ENCODE measurements around the gene MFN2. TPM values are rescaled to one million over a fixed set of nuclear protein-coding genes. Genes with fewer than 3 reads are reported as not detected.

The MFN2 gene
- total RNA-seq, 4 donors from 2014 or later = 176 to 282 (median 217) TPM

DNA sequence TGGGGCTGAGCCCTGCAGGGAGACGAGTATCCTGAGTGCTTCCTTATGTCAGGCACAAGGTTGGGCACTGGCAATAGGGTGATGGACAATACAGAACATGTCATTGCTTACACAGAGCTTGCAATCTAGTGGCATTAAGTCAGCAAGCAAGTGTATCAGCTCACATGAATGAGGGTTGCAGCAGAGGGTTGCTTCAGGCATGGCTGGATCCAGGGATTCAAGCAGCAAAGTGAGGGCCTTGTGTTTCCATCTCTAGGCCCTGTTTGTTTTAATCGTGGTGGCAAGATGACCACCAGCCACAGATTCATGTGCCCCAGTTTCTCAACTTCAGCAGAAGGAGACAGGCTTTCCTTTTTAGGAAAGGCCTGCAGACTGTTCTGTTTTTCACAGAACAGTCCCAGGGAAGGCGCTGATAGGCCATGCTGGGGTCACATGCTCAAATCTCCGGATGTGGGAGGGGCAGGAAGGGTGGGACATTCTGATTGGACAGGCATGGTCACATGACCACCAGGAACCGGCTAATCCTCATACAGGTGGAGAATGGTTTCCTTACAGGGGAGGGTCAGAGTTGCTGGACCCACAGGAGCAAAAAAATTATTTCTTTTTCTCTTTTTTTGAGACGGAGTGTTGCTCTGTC lies 31.3 kb upstream of the MFN2 start:
- Histone ChIP-seq H3K27me3 (no peaks in the 10 kb centered on the region), H3K9me3 (no peaks in the 10 kb centered on the region), H3K36me3 (peaks cover 0 to 8% of the 10 kb centered on the region in 2 donors), H3K4me3 (no peak overlapping the region), H3K4me1 (peaks cover 9 to 10% of the 10 kb centered on the region in 2 donors), H3K27ac (no peak overlapping the region)
- DNase-seq (no peak), ATAC-seq (no peak)
- TF ChIP-seq, protein P1, sequence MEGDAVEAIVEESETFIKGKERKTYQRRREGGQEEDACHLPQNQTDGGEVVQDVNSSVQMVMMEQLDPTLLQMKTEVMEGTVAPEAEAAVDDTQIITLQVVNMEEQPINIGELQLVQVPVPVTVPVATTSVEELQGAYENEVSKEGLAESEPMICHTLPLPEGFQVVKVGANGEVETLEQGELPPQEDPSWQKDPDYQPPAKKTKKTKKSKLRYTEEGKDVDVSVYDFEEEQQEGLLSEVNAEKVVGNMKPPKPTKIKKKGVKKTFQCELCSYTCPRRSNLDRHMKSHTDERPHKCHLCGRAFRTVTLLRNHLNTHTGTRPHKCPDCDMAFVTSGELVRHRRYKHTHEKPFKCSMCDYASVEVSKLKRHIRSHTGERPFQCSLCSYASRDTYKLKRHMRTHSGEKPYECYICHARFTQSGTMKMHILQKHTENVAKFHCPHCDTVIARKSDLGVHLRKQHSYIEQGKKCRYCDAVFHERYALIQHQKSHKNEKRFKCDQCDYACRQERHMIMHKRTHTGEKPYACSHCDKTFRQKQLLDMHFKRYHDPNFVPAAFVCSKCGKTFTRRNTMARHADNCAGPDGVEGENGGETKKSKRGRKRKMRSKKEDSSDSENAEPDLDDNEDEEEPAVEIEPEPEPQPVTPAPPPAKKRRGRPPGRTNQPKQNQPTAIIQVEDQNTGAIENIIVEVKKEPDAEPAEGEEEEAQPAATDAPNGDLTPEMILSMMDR (IDR thresholded peaks at IDR 0.05 in 4 of 5, conservative IDR thresholded peaks at IDR 0.05 in 1 of 5) = no peak
- no peak for TF ChIP-seq POLR2A (IDR thresholded peaks at IDR 0.05)
- in situ Hi-C loops (cut with MboI; ENCODE audit: low sequenced_read_pairs in 4 of 4) (no loop called here), intact Hi-C loops (cut with DNase I; ENCODE audit: low total_unique reads) (no loop called here)

DNA sequence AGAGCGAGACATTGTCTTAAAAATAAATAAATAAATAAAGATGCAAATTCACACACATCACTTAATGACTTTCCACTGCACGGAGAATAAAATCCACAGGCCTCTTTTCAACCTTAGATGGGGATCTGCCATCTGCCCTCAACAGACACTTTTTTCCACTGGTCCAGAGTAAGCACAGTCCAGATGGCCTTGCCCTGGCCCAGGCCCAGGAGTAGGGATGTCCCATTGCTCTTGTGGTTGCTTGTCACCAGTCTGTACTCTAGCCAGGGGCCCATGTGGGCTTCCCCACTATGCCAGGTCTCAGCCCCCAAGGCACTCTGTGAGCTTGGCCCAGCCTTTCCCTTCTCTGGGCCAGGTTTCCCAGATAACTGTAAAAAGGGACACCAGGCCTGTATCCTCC lies 28.3 kb upstream of the MFN2 start:
- in situ Hi-C loops (cut with MboI; ENCODE audit: low sequenced_read_pairs in 4 of 4) = loop anchor here in 2 of 4 donors (25.0 kb wide), 1 partner anchor 115 kb away; the partner anchor contains the start of gene NPPA (in 2 of the 2)
- TF ChIP-seq, protein P1 (IDR thresholded peaks at IDR 0.05 in 4 of 5, conservative IDR thresholded peaks at IDR 0.05 in 1 of 5) = no peak
- no peak for TF ChIP-seq POLR2A (IDR thresholded peaks at IDR 0.05)
- intact Hi-C loops (cut with DNase I; ENCODE audit: low total_unique reads) = no loop called here
- DNase-seq (no peak), ATAC-seq (no peak)
- peak overlapping the region in 3 of 4 donors; percentile 44 to 65 (median 46) for H3K27ac ChIP-seq
- no peaks in the 10 kb centered on the region for H3K27me3 ChIP-seq
- no peak overlapping the region for H3K4me3 ChIP-seq
- no peaks in the 10 kb centered on the region for H3K4me1 ChIP-seq
- H3K36me3 ChIP-seq = peaks cover 0 to 18% of the 10 kb centered on the region in 2 donors
- no peaks in the 10 kb centered on the region for H3K9me3 ChIP-seq

DNA sequence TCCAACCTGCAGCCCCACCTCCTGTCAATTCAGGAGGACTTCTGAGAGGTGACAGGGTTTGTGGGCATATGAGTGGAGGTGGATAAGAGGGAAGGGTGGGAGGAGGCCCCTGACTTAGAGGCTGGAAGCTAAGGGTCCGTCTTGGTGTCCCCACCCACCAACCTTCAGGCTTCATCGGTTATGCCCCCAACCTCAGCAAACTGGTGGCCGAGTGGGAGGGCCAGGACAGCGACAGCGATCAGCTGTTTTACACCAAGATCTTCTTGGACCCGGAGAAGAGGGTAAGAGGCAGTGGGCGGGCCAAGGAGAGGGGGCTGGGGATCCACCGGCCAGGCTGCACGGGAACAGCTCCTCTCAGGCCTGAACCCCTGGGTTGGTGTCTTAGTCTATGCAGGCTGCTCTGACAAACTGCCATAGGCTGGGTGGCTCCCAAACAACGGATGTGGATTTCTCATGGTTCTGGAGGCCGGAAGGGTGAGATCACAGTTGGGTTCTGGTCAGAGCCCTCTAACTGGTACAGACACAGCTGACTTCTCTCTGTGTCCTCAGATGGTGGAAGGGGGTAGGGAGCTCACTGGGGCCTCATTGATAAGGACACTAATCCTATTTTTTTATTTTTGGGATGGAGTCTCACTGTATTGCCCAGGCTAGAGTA lies 27.7 kb upstream of the MFN2 start:
- Histone ChIP-seq H3K27ac (peak overlapping the region in 3 of 4 donors; percentile 44 to 65 (median 46)), H3K4me3 (no peak overlapping the region), H3K36me3 (peaks cover 0 to 23% of the 10 kb centered on the region in 2 donors), H3K9me3 (no peaks in the 10 kb centered on the region), H3K4me1 (no peaks in the 10 kb centered on the region), H3K27me3 (no peaks in the 10 kb centered on the region)
- peak in 1 of 2 donors; percentile 68 for ATAC-seq
- in situ Hi-C loops (cut with MboI; ENCODE audit: low sequenced_read_pairs in 4 of 4) = loop anchor here in 2 of 4 donors (25.0 kb wide), 1 partner anchor 115 kb away; the partner anchor contains the start of gene NPPA (in 2 of the 2)
- no peak for TF ChIP-seq POLR2A (IDR thresholded peaks at IDR 0.05)
- TF ChIP-seq, protein P1 (IDR thresholded peaks at IDR 0.05 in 4 of 5, conservative IDR thresholded peaks at IDR 0.05 in 1 of 5) = no peak
- DNase-seq = peak in 1 of 2 donors; percentile 36
- intact Hi-C loops (cut with DNase I; ENCODE audit: low total_unique reads) = no loop called here

DNA sequence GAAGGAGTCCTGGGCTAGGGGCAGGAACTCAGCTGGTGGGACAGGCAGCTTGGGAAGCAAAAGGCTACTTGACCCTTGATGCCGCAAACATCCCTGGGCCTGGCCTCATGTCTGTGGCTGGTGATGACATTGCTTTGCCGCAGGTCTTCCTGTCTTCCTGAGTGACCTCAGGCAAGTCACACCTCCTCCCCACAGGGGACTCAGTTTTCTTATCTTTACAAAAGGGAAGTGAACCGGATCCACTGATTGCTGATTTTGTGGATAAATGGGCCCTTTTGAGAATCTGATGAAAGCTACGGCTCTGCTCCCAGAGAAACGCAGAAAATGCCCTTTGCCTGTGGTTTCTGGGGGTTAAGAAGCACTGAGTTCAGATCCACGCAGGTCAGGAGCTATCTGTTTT lies 25.0 kb upstream of the MFN2 start:
- Histone ChIP-seq H3K4me1 (no peaks in the 10 kb centered on the region), H3K27me3 (no peaks in the 10 kb centered on the region), H3K27ac (no peak overlapping the region), H3K4me3 (no peak overlapping the region), H3K9me3 (no peaks in the 10 kb centered on the region), H3K36me3 (peaks cover 0 to 46% of the 10 kb centered on the region in 2 donors)
- intact Hi-C loops (cut with DNase I; ENCODE audit: low total_unique reads) (no loop called here), in situ Hi-C loops (cut with MboI; ENCODE audit: low sequenced_read_pairs in 4 of 4) (loop anchor here in 2 of 4 donors (25.0 kb wide), 1 partner anchor 118 kb away; the partner anchor contains the start of gene NPPA (in 2 of the 2))
- ATAC-seq (no peak), DNase-seq (no peak)
- TF ChIP-seq POLR2A (IDR thresholded peaks at IDR 0.05) = no peak
- TF ChIP-seq, protein P1 (IDR thresholded peaks at IDR 0.05 in 4 of 5, conservative IDR thresholded peaks at IDR 0.05 in 1 of 5) = no peak

Measured in gastrocnemius medialis (tissue), 4 donors.